ENCODE measurements around the gene ARMH1. TPM values are rescaled to one million over a fixed set of nuclear protein-coding genes. Genes with fewer than 3 reads are reported as not detected.

The ARMH1 gene
- total RNA-seq, 1 donor from 2014 or later: not detected

- DNase-seq (ENCODE audit: low read depth): no peak
- TF ChIP-seq, protein P1, sequence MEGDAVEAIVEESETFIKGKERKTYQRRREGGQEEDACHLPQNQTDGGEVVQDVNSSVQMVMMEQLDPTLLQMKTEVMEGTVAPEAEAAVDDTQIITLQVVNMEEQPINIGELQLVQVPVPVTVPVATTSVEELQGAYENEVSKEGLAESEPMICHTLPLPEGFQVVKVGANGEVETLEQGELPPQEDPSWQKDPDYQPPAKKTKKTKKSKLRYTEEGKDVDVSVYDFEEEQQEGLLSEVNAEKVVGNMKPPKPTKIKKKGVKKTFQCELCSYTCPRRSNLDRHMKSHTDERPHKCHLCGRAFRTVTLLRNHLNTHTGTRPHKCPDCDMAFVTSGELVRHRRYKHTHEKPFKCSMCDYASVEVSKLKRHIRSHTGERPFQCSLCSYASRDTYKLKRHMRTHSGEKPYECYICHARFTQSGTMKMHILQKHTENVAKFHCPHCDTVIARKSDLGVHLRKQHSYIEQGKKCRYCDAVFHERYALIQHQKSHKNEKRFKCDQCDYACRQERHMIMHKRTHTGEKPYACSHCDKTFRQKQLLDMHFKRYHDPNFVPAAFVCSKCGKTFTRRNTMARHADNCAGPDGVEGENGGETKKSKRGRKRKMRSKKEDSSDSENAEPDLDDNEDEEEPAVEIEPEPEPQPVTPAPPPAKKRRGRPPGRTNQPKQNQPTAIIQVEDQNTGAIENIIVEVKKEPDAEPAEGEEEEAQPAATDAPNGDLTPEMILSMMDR (conservative IDR thresholded peaks at IDR 0.05; ENCODE audit: low read depth, low read length): no peak
- no peak overlapping the region for H3K4me3 ChIP-seq (ENCODE audit: low read depth, low read length)
Measured at GRCh38 chr1:44640200-44640853, 34.2 kb upstream of the ARMH1 start.

GRCh38 chr1:44641126-44642102 is 33.1 kb upstream of the ARMH1 start:
- DNase-seq (ENCODE audit: low read depth): no peak
- TF ChIP-seq, protein P1 (conservative IDR thresholded peaks at IDR 0.05; ENCODE audit: low read depth, low read length): no peak

DNA sequence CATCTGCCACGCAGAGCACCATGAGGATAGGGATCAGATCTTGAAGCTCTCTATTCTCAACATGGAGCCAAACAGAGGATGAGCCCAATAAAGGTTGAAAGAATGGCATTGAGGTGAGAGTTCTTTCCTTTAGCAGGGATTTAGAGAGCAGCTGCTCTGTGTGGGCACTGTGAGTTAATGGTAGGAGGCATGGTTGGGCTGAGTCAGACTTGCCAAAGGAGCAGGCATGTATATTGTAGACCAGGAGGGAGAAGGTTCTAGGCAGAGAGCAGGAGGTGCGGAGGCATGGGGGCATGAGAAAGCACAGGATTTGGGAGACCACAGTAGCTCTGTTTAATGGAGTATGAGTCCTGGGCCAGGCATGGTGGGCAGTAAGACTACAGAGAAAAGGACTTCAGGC is 32.3 kb upstream of the ARMH1 start:
- no peak overlapping the region for H3K4me3 ChIP-seq (ENCODE audit: low read depth, low read length)
- no peak for DNase-seq (ENCODE audit: low read depth)
- TF ChIP-seq, protein P1 (conservative IDR thresholded peaks at IDR 0.05; ENCODE audit: low read depth, low read length): no peak

More at GRCh38 chr1:44641126-44642102, 33.1 kb upstream of the ARMH1 start:
- H3K4me3 ChIP-seq (ENCODE audit: low read depth, low read length): no peak overlapping the region

DNA sequence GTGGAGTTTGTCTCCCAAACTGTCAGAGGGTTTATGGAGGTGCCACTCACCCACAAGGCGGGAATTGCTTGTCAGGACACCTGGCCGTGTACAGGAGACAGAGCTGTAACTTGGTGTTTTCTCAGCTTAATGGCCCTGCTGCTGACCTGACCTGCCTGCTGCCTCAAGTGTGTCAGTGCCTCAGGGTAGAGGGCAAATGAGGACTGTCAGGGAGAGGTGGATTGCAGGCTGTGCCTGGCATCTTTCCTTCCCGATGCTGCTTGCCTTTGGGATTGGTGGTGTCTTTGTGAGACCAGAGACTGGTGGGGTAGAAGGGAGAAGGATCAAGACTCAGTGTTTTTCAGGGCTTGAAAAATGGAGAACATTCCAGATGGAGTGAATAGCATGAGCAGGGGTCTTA is 31.6 kb upstream of the ARMH1 start:
- DNase-seq (ENCODE audit: low read depth): no peak

GRCh38 chr1:44643721-44644334 is 30.7 kb upstream of the ARMH1 start:
- H3K4me3 ChIP-seq (ENCODE audit: low read depth, low read length): no peak overlapping the region
- DNase-seq (ENCODE audit: low read depth): no peak
- TF ChIP-seq, protein P1 (conservative IDR thresholded peaks at IDR 0.05; ENCODE audit: low read depth, low read length): no peak

More for the DNA sequence above, 31.6 kb upstream of the ARMH1 start:
- TF ChIP-seq, protein P1 (conservative IDR thresholded peaks at IDR 0.05; ENCODE audit: low read depth, low read length): no peak
- H3K4me3 ChIP-seq (ENCODE audit: low read depth, low read length): no peak overlapping the region

DNA sequence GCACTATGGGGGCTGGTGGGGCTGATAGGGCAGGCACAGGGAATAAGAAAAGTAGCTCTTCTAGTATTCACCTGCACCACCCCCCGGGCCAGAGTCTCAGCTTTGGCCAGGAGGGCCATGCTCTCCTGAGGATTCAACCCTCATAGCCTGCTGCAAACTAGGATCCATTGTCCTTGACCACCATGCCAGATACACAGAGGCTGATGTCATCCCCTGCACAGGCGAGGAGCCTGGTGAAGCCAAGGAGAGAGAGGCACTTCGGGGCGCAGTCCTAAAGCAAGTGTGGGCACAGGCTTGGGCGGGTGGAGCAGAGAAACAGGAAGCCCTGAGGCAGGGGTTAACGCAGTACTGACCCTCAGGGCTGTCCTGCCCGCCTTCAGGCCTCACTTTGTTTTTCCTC is 29.7 kb upstream of the ARMH1 start:
- H3K4me3 ChIP-seq (ENCODE audit: low read depth, low read length): no peak overlapping the region
- DNase-seq (ENCODE audit: low read depth): no peak
- TF ChIP-seq, protein P1 (conservative IDR thresholded peaks at IDR 0.05; ENCODE audit: low read depth, low read length): no peak
